Measurements from ENCODE around the gene FIGNL2. TPM values are rescaled to one million over a fixed set of nuclear protein-coding genes. Genes with fewer than 3 reads are reported as not detected.

Gene FIGNL2
- total RNA-seq, 2 experiments from 2014 or later, result 0.17 to 0.19 TPM

GRCh38 chr12:51777457-51777856, 71.1 kb downstream of the FIGNL2 start:
- peaks cover 10% of the 10 kb centered on the region for H3K27me3 Mint-ChIP-seq
- ChIA-PET POLR2A (no interaction called here), CTCF (interaction anchor here (0.7 kb wide), 1 partner anchor 17 kb away, joined by 4 read pairs; no protein-coding TSS in a partner anchor)
- no peaks in the 10 kb centered on the region for H3K9me3 Mint-ChIP-seq
- no peaks in the 10 kb centered on the region for H3K4me1 Mint-ChIP-seq
- H3K36me3 Mint-ChIP-seq (ENCODE audit: low read depth), result no peaks in the 10 kb centered on the region
- H3K27ac Mint-ChIP-seq, result no peak overlapping the region
- no peak overlapping the region for H3K4me3 Mint-ChIP-seq
- no peak for DNase-seq

- H3K4me1 Mint-ChIP-seq, result no peaks in the 10 kb centered on the region
- no peak overlapping the region for H3K27ac Mint-ChIP-seq
- ChIA-PET CTCF (no interaction called here), POLR2A (no interaction called here)
- no peak overlapping the region for H3K4me3 Mint-ChIP-seq
- no peak for DNase-seq
- H3K36me3 Mint-ChIP-seq (ENCODE audit: low read depth), result no peaks in the 10 kb centered on the region
- no peaks in the 10 kb centered on the region for H3K9me3 Mint-ChIP-seq
- H3K27me3 Mint-ChIP-seq, result no peaks in the 10 kb centered on the region
Observed at GRCh38 chr12:51774933-51775332, 73.6 kb downstream of the FIGNL2 start.

GRCh38 chr12:51773145-51773869, 75.2 kb downstream of the FIGNL2 start:
- no peaks in the 10 kb centered on the region for H3K27me3 Mint-ChIP-seq

GRCh38 chr12:51771008-51771407, 77.5 kb downstream of the FIGNL2 start:
- CTCF ChIA-PET, result no interaction called here
- no peaks in the 10 kb centered on the region for H3K27me3 Mint-ChIP-seq
- no peaks in the 10 kb centered on the region for H3K9me3 Mint-ChIP-seq
- no peak overlapping the region for H3K27ac Mint-ChIP-seq
- no peak for DNase-seq
- no peak overlapping the region for H3K4me3 Mint-ChIP-seq
- no peaks in the 10 kb centered on the region for H3K4me1 Mint-ChIP-seq
- POLR2A ChIA-PET, result no interaction called here
- H3K36me3 Mint-ChIP-seq (ENCODE audit: low read depth), result no peaks in the 10 kb centered on the region

More at GRCh38 chr12:51773145-51773869, 75.2 kb downstream of the FIGNL2 start:
- Mint-ChIP-seq H3K36me3 (ENCODE audit: low read depth) (no peaks in the 10 kb centered on the region), H3K27ac (no peak overlapping the region), H3K4me3 (no peak overlapping the region), H3K9me3 (no peaks in the 10 kb centered on the region), H3K4me1 (no peaks in the 10 kb centered on the region)
- DNase-seq, result no peak
- POLR2A ChIA-PET, result no interaction called here
- CTCF ChIA-PET, result interaction anchor here (0.6 kb wide), 1 partner anchor 300 kb away, joined by 4 read pairs; no protein-coding TSS in a partner anchor

Other genes with a start within 250 kb of the FIGNL2 start
- not detected for gene ANKRD33, start 39.4 kb upstream of the FIGNL2 start, total RNA-seq
- not detected for gene ACVRL1, start 58.8 kb upstream of the FIGNL2 start, total RNA-seq
- 1 to 10 TPM; 5.5 to 5.7 TPM for gene ACVR1B, start 103.0 kb upstream of the FIGNL2 start, total RNA-seq
- 1 to 10 TPM; 5.7 to 6.9 TPM for gene TAMALIN, start 158.2 kb upstream of the FIGNL2 start, total RNA-seq
- 1 to 10 TPM; 2.1 to 2.7 TPM for gene NR4A1, start 202.7 kb upstream of the FIGNL2 start, total RNA-seq
- gene ATG101, start 221.3 kb upstream of the FIGNL2 start, total RNA-seq, result 10 to 100 TPM; 28.3 to 30.4 TPM
- gene SMIM41, start 231.0 kb upstream of the FIGNL2 start, total RNA-seq, result not detected